SK-N-SH (cell line): ENCODE data around the gene AK3. TPM values are rescaled to one million over a fixed set of nuclear protein-coding genes. Genes with fewer than 3 reads are reported as not detected.

Experiments
- CTCF ChIA-PET: fragments of 300-600, 350-600 bp; formaldehyde crosslinking; extraction: SDS; loops from one replicate; lab custom pipeline; 2021; lab: Yijun Ruan, JAX
- POLR2A ChIA-PET: fragments of 350-600 bp; sonication (Branson Sonifier 250); formaldehyde crosslinking; extraction: SDS; loops from one replicate; lab custom pipeline; 2020; ENCODE audit warnings: antibody characterized with exemption, inconsistent platforms; lab: Yijun Ruan, JAX
- DNase-seq: peaks from one replicate; pipeline ENCODE4 v3.0.0; 2012
- H2AFZ ChIP-seq: fragments of 200-600 bp; sonication (generic); 2 replicates; pipeline ENCODE4 v1.8.1; 2016; ENCODE audit warnings: antibody characterized with exemption, mild to moderate bottlenecking, low read depth
- H3F3A ChIP-seq: fragments of 200-600 bp; sonication (generic); replicated peaks from 2 replicates; pipeline ENCODE3; 2016; ENCODE audit warnings: antibody characterized with exemption, mild to moderate bottlenecking; ENCODE audit not compliant: insufficient read depth
- H3K27ac ChIP-seq, 2 experiments: fragments of 200-500 bp in 1 of 2; fragments of 200-600 bp in 1 of 2; sonication (Bioruptor generic) in 1 of 2; sonication (generic), shearing (Covaris generic) in 1 of 2; 2 replicates each; pipeline versions ENCODE4 v1.5.1 to v1.6.1; 2014 to 2016; ENCODE audit warnings: low read depth in 2 of 2, inconsistent platforms in 1 of 2, low read length in 1 of 2, mild to moderate bottlenecking in 1 of 2, mixed read lengths in 1 of 2
- H3K27me3 ChIP-seq: fragments of 200-600 bp; sonication (generic), shearing (Covaris generic); 2 replicates; pipeline ENCODE4 v1.6.1; 2016; ENCODE audit warnings: mixed run types; ENCODE audit not compliant: insufficient read depth
- H3K36me3 ChIP-seq, 2 experiments: fragments of 200-500 bp in 1 of 2; fragments of 200-600 bp in 1 of 2; sonication (Bioruptor generic) in 1 of 2; sonication (generic) in 1 of 2; replicated peaks in 1 of 2; 2 replicates each; pipeline versions ENCODE3 to v1.5.1; 2014 to 2016; ENCODE audit warnings: low read length in 1 of 2, mild to moderate bottlenecking in 1 of 2; ENCODE audit not compliant: insufficient read depth in 2 of 2, control insufficient read depth in 1 of 2
- H3K4me1 ChIP-seq, 2 experiments: fragments of 200-500 bp in 1 of 2; fragments of 200-600 bp in 1 of 2; sonication (Bioruptor generic) in 1 of 2; sonication (generic), shearing (Covaris generic) in 1 of 2; 2 replicates each; pipeline versions ENCODE4 v1.5.1 to v1.6.1; 2014 to 2016; ENCODE audit warnings: low read depth in 1 of 2, low read length in 1 of 2, mixed run types in 1 of 2; ENCODE audit not compliant: insufficient read depth in 2 of 2, control insufficient read depth in 1 of 2
- H3K4me2 ChIP-seq: fragments of 200-600 bp; sonication (generic), shearing (Covaris generic); 2 replicates; pipeline ENCODE4 v1.6.1; 2017; ENCODE audit warnings: mixed run types
- H3K4me3 ChIP-seq, 2 experiments: fragments of 200-500 bp in 1 of 2; fragments of 200-600 bp in 1 of 2; sonication (Bioruptor generic) in 1 of 2; sonication (generic), shearing (Covaris generic) in 1 of 2; 2 replicates each; pipeline versions ENCODE4 v1.5.1 to v1.8.1; 2014 to 2016; ENCODE audit warnings: low read depth in 2 of 2, inconsistent platforms in 1 of 2, low read length in 1 of 2, mild to moderate bottlenecking in 1 of 2, mixed read lengths in 1 of 2, moderate library complexity in 1 of 2
- H3K79me2 ChIP-seq: fragments of 200-600 bp; sonication (generic); 2 replicates; pipeline ENCODE4 v1.8.1; 2017; ENCODE audit warnings: mild to moderate bottlenecking; ENCODE audit not compliant: insufficient read depth
- H3K9ac ChIP-seq: fragments of 200-600 bp; sonication (generic); 2 replicates; pipeline ENCODE4 v1.6.1; 2017; ENCODE audit warnings: mixed run types
- H3K9me2 ChIP-seq: fragments of 200-600 bp; sonication (generic); 2 replicates; pipeline ENCODE4 v1.6.1; 2017; ENCODE audit warnings: mixed run types
- H3K9me3 ChIP-seq: fragments of 200-600 bp; sonication (generic); 2 replicates; pipeline ENCODE4 v1.6.1; 2017; ENCODE audit warnings: mixed run types, mild to moderate bottlenecking, moderate library complexity
- H4K20me1 ChIP-seq: fragments of 200-600 bp; sonication (generic); 2 replicates; pipeline ENCODE4 v1.6.1; 2017; ENCODE audit warnings: mild to moderate bottlenecking, mixed run types; ENCODE audit not compliant: insufficient read depth
- CHD2 ChIP-seq: fragments of 150-350 bp; IDR thresholded peaks from 2 replicates; pipeline ENCODE4 v1.6.1; 2018; ENCODE audit warnings: low read length; ENCODE audit not compliant: partially characterized antibody
- ELF1 ChIP-seq: IDR thresholded peaks from 2 replicates; pipeline ENCODE4 v1.4.0; 2012
- EP300 ChIP-seq, 2 experiments: IDR thresholded peaks; 2 replicates each; pipeline versions ENCODE4 v1.4.0 to v1.6.1; 2012; ENCODE audit warnings: borderline replicate concordance in 1 of 2, low read depth in 1 of 2, low read length in 1 of 2
- EZH2phosphoT487 ChIP-seq: fragments of 200-600 bp; sonication (generic); IDR thresholded peaks from 2 replicates; pipeline ENCODE4 v1.6.1; 2017; ENCODE audit warnings: low read depth, mixed run types, mild to moderate bottlenecking, antibody characterized with exemption, moderate library complexity, borderline replicate concordance
- FOSL2 ChIP-seq: IDR thresholded peaks from 2 replicates; pipeline ENCODE4 v1.4.0; 2012; ENCODE audit warnings: low read depth, mild to moderate bottlenecking, moderate library complexity, borderline replicate concordance
- FOXJ3 ChIP-seq: sonication (generic); formaldehyde crosslinking; IDR thresholded peaks from 2 replicates; pipeline ENCODE4 v1.5.1; 2020; ENCODE audit warnings: mild to moderate bottlenecking, missing genetic modification reagents
- FOXM1 ChIP-seq: IDR thresholded peaks from 2 replicates; pipeline ENCODE4 v1.4.0; 2012; ENCODE audit warnings: low read depth, mild to moderate bottlenecking
- GABPA ChIP-seq: IDR thresholded peaks from 2 replicates; pipeline ENCODE4 v1.4.0; 2012; ENCODE audit warnings: low read depth, mild to moderate bottlenecking
- GATA2 ChIP-seq: sonication (generic); formaldehyde crosslinking; IDR thresholded peaks from 2 replicates; pipeline ENCODE4 v1.5.0; 2020; ENCODE audit warnings: mild to moderate bottlenecking, missing genetic modification reagents
- JUND ChIP-seq: IDR thresholded peaks from 2 replicates; pipeline ENCODE4 v1.4.0; 2012
- MEF2A ChIP-seq: IDR thresholded peaks from 2 replicates; pipeline ENCODE4 v1.4.0; 2012; ENCODE audit warnings: low read depth, borderline replicate concordance
- NFIC ChIP-seq: IDR thresholded peaks from 2 replicates; pipeline ENCODE4 v1.4.0; 2012; ENCODE audit warnings: borderline replicate concordance
- NRF1 ChIP-seq: IDR thresholded peaks from 2 replicates; pipeline ENCODE4 v1.6.1; 2012; ENCODE audit warnings: low read depth, mild to moderate bottlenecking, low read length
- POLR2AphosphoS5 ChIP-seq: IDR thresholded peaks from 2 replicates; pipeline ENCODE4 v1.6.1; 2012; ENCODE audit warnings: low read depth, low read length
- RAD21 ChIP-seq: IDR thresholded peaks from 2 replicates; pipeline ENCODE4 v1.6.1; 2012; ENCODE audit warnings: mild to moderate bottlenecking, low read length
- RCOR1 ChIP-seq: fragments of 150-350 bp; IDR thresholded peaks from 2 replicates; pipeline ENCODE4 v1.6.1; 2017; ENCODE audit warnings: antibody characterized with exemption, low read length
- RFX5 ChIP-seq: IDR thresholded peaks from 2 replicates; pipeline ENCODE4 v1.6.1; 2012; ENCODE audit warnings: mild to moderate bottlenecking, improper control_type of control experiment, low read length
- RXRA ChIP-seq: IDR thresholded peaks from 2 replicates; pipeline ENCODE4 v1.4.0; 2012; ENCODE audit warnings: low read depth, mild to moderate bottlenecking, borderline replicate concordance
- SMC3 ChIP-seq: IDR thresholded peaks from 2 replicates; pipeline ENCODE4 v1.6.1; 2012; ENCODE audit warnings: low read depth, low read length, improper control_type of control experiment
- TAF1 ChIP-seq: IDR thresholded peaks from 2 replicates; pipeline ENCODE4 v1.6.1; 2012; ENCODE audit warnings: low read depth, mild to moderate bottlenecking, low read length, moderate library complexity, borderline replicate concordance
- TCF12 ChIP-seq: IDR thresholded peaks from 2 replicates; pipeline ENCODE4 v1.4.0; 2012
- TEAD4 ChIP-seq: IDR thresholded peaks from 2 replicates; pipeline ENCODE4 v1.4.0; 2012; ENCODE audit warnings: mild to moderate bottlenecking, borderline replicate concordance; ENCODE audit not compliant: insufficient read depth
- YY1 ChIP-seq: IDR thresholded peaks from 2 replicates; pipeline ENCODE4 v1.4.0; 2012; ENCODE audit warnings: low read depth, mild to moderate bottlenecking
- WGBS: methylation state at CpG from one replicate; pipeline ENCODE4 v1.1.6; 2017; ENCODE audit warnings: low lambda C conversion rate; 5-methylcytosine and 5-hydroxymethylcytosine counted together
- polyA plus RNA-seq, 3 experiments: library from polyadenylated mRNA; depleted of rRNA; stranded (reverse); fragments of >200 nt; gene quantifications; 2 replicates each; pipeline ENCODE4 v1.2.3, GENCODE V29; 2012
- TF ChIP-seq, protein P1 (sequence below): fragments of 150-350 bp; IDR thresholded peaks from 2 replicates; pipeline ENCODE4 v1.6.1; 2016; ENCODE audit warnings: mild to moderate bottlenecking, low read depth, low read length
- TF ChIP-seq, protein P2 (sequence below): IDR thresholded peaks from 2 replicates; pipeline ENCODE4 v1.4.0; 2012; ENCODE audit warnings: low read depth, borderline replicate concordance
- TF ChIP-seq, protein P3 (sequence below): IDR thresholded peaks from 2 replicates; pipeline ENCODE4 v1.4.0; 2012; ENCODE audit warnings: low read depth, borderline replicate concordance
- TF ChIP-seq, protein P4 (sequence below): fragments of 150-350 bp; IDR thresholded peaks from 2 replicates; pipeline ENCODE4 v1.6.1; 2017; ENCODE audit warnings: antibody characterized with exemption, low read length, low read depth, borderline replicate concordance

Gene AK3
- polyA plus RNA-seq, 1 of the 3 experiments (the other 2 are of a cell fraction), result 20.6 TPM

DNA sequence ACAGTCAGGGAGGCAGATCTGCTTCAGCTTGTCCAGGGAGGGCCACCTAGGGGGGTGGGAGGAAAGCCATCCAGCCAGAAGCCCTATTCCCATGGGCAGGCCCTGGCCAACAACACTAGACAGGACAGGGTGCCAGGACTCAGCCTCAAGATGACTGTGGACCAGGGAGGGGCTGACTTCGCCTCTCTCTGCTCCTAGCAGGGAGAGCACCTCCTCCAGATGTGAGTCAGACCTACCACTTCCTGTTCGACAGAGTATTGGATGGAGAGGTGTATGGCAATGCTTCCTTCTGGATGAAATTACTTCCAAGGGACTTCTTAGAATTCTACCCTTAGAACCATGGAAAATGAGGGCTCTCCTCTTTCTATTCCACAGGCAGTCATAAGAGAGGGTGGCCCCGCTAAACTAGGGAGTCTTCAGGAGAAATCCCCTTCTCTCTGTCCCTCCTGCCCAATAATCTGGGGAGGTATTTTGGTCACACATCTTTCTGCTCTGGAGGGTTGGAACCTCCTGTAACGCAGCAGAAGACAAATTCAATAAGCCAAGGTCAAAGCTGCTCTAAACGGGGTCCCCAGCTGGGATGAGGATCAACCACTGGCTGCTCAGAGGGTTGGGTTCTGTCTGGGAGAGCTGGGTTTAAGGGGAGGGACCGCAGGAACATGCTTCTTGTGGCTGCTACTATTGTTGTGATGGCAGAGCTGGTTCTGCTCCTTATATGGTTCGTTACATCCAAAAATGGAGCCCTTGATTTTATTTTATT lies 28.5 kb upstream of the AK3 start:
- H2AFZ ChIP-seq, result no peak overlapping the region; the same call in 1 of the 2 replicates

DNA sequence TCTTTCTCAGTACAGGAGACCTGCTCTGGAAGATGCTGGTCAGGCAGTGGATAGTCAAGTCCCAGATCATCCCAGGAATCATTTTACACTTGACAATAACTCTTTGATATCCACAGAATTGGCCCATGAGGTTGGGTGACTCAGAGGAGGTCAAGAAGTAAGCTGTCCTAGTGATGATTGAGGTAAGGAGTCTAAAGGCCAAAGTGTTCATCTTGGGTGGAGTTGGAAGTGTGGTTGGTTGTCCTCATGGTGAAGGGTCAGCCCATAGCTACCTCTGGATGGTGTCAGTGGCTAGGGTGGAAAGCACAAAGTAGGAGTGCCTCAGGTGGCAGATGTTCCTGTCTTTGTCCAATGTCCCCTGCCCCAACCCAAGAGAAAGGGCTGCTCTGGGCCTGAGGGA lies 27.7 kb upstream of the AK3 start:
- Histone ChIP-seq H3K27me3 (no peaks in the 10 kb centered on the region), H3K79me2 (no peaks in the 10 kb centered on the region), H3K9me3 (no peaks in the 10 kb centered on the region; the same call in 1 of the 2 replicates), H4K20me1 (no peaks in the 10 kb centered on the region), H3F3A (no peaks in the 10 kb centered on the region), H3K4me3 (no peak overlapping the region), H3K27ac (no peak overlapping the region), H3K9me2 (no peaks in the 10 kb centered on the region), H3K4me2 (no peak overlapping the region), H3K9ac (no peak overlapping the region), H2AFZ (no peak overlapping the region), H3K36me3 (no peaks in the 10 kb centered on the region), H3K4me1 (no peaks in the 10 kb centered on the region)
- ChIA-PET CTCF (interaction anchor here (0.6 to 2.8 kb wide), 4 partner anchors 9 to 417 kb away, joined by 3 to 17 read pairs (median 6); partner anchors contain the start of gene INSL6), POLR2A (no interaction called here)
- no peak for DNase-seq
- TF ChIP-seq TAF1 (no peak), JUND (no peak), CHD2 (no peak), RXRA (no peak), RFX5 (no peak), FOSL2 (no peak), SMC3 (no peak), GATA2 (CRISPR knock-in tag) (no peak), FOXJ3 (CRISPR knock-in tag) (no peak), EP300 (IDR thresholded peaks at IDR 0.05; ENCODE audit: borderline replicate concordance in 1 of 2, low read depth in 1 of 2, low read length in 1 of 2) (no peak), TCF12 (no peak), RCOR1 (no peak)
- TF ChIP-seq, protein P1, sequence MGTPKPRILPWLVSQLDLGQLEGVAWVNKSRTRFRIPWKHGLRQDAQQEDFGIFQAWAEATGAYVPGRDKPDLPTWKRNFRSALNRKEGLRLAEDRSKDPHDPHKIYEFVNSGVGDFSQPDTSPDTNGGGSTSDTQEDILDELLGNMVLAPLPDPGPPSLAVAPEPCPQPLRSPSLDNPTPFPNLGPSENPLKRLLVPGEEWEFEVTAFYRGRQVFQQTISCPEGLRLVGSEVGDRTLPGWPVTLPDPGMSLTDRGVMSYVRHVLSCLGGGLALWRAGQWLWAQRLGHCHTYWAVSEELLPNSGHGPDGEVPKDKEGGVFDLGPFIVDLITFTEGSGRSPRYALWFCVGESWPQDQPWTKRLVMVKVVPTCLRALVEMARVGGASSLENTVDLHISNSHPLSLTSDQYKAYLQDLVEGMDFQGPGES, result no peak

More for the DNA sequence above, 28.5 kb upstream of the AK3 start:
- Histone ChIP-seq H3K27me3 (no peaks in the 10 kb centered on the region), H3K79me2 (no peaks in the 10 kb centered on the region), H3K36me3 (no peaks in the 10 kb centered on the region), H3K9ac (no peak overlapping the region), H3K27ac (no peak overlapping the region), H3K4me1 (no peaks in the 10 kb centered on the region), H3K4me2 (no peak overlapping the region), H3K9me2 (no peaks in the 10 kb centered on the region), H3F3A (no peaks in the 10 kb centered on the region), H3K4me3 (no peak overlapping the region), H3K9me3 (no peaks in the 10 kb centered on the region; the same call in 1 of the 2 replicates), H4K20me1 (no peaks in the 10 kb centered on the region)
- ChIA-PET CTCF (interaction anchor here (0.6 to 2.8 kb wide), 3 partner anchors 10 to 416 kb away, joined by 3 to 17 read pairs (median 5); partner anchors contain the start of gene INSL6), POLR2A (no interaction called here)
- DNase-seq, result no peak
- WGBS, result 66% methylated on average over 5 of the region's 7 CpGs
- no peak for TF ChIP-seq TEAD4
- no peak for TF ChIP-seq GABPA
- no peak for TF ChIP-seq YY1
- TF ChIP-seq MEF2A, result no peak
- TF ChIP-seq FOXJ3 (CRISPR knock-in tag), result no peak
- TF ChIP-seq NFIC, result no peak
- TF ChIP-seq RAD21, result no peak
- TF ChIP-seq EZH2phosphoT487, result no peak
- TF ChIP-seq, protein P2, sequence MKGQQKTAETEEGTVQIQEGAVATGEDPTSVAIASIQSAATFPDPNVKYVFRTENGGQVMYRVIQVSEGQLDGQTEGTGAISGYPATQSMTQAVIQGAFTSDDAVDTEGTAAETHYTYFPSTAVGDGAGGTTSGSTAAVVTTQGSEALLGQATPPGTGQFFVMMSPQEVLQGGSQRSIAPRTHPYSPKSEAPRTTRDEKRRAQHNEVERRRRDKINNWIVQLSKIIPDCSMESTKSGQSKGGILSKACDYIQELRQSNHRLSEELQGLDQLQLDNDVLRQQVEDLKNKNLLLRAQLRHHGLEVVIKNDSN, result no peak
- TF ChIP-seq JUND, result no peak
- TF ChIP-seq, protein P3, sequence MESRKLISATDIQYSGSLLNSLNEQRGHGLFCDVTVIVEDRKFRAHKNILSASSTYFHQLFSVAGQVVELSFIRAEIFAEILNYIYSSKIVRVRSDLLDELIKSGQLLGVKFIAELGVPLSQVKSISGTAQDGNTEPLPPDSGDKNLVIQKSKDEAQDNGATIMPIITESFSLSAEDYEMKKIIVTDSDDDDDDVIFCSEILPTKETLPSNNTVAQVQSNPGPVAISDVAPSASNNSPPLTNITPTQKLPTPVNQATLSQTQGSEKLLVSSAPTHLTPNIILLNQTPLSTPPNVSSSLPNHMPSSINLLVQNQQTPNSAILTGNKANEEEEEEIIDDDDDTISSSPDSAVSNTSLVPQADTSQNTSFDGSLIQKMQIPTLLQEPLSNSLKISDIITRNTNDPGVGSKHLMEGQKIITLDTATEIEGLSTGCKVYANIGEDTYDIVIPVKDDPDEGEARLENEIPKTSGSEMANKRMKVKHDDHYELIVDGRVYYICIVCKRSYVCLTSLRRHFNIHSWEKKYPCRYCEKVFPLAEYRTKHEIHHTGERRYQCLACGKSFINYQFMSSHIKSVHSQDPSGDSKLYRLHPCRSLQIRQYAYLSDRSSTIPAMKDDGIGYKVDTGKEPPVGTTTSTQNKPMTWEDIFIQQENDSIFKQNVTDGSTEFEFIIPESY, result no peak
- no peak for TF ChIP-seq ELF1
- TF ChIP-seq FOXM1, result no peak
- no peak for TF ChIP-seq POLR2AphosphoS5
- TF ChIP-seq, protein P4, sequence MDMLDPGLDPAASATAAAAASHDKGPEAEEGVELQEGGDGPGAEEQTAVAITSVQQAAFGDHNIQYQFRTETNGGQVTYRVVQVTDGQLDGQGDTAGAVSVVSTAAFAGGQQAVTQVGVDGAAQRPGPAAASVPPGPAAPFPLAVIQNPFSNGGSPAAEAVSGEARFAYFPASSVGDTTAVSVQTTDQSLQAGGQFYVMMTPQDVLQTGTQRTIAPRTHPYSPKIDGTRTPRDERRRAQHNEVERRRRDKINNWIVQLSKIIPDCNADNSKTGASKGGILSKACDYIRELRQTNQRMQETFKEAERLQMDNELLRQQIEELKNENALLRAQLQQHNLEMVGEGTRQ, result no peak
- no peak for TF ChIP-seq CHD2
- TF ChIP-seq SMC3, result no peak
- no peak for TF ChIP-seq GATA2 (CRISPR knock-in tag)
- no peak for TF ChIP-seq NRF1
